ENCODE results near the gene KCNJ6. TPM values are rescaled to one million over a fixed set of nuclear protein-coding genes. Genes with fewer than 3 reads are reported as not detected.
A peak's percentile ranks its signal among the peaks of the same experiment; 100 is the strongest.

The KCNJ6 gene
- total and polyA plus RNA-seq, 2 of the 8 experiments (the other 6 are each of a cell fraction or from before 2014, with no cell fraction given) = 0.51 to 1.2 TPM

- Histone ChIP-seq H4K91ac (replicated peaks; ENCODE audit: insufficient read length, low read length) (no peak overlapping the region), H2BK12ac (ENCODE audit: low read depth, low read length) (no peak overlapping the region; the same call in 1 of the 2 replicates), H3K4me1 (replicated peaks in 1 of 4; ENCODE audit: control insufficient read depth in 3 of 4, insufficient read depth in 4 of 4, low read length in 3 of 4) (peaks cover 0 to 2% (median 0%) of the 10 kb centered on the region in 4 experiments; a peak in 1 of 7 replicates), H3K4me2 (ENCODE audit: insufficient read depth in 1 of 2, low read depth in 2 of 2, low read length in 2 of 2) (no peak overlapping the region), H3K9me3 (ENCODE audit: insufficient read depth in 2 of 2, low read depth in 1 of 2, low read length in 1 of 2) (peaks cover 12 to 13% of the 10 kb centered on the region in 2 experiments; a peak in 3 of 4 replicates), H3K56ac (replicated peaks; ENCODE audit: insufficient read length, low read depth, low read length) (no peak overlapping the region), H2BK120ac (replicated peaks; ENCODE audit: low read depth, low read length) (no peak overlapping the region), H4K8ac (ENCODE audit: extremely low read depth, insufficient read depth, low read length) (no peak overlapping the region), H3K4me3 (ENCODE audit: extremely low read depth in 1 of 4, insufficient read depth in 2 of 4, low read depth in 3 of 4, low read length in 4 of 4) (no peak overlapping the region), H4K20me1 (replicated peaks in 1 of 2; ENCODE audit: control insufficient read depth in 1 of 2, insufficient read depth in 2 of 2, low read length in 2 of 2) (peaks cover 0 to 7% of the 10 kb centered on the region in 2 experiments), H3K79me2 (ENCODE audit: control insufficient read depth in 1 of 2, insufficient read depth in 2 of 2, low read length in 2 of 2) (no peaks in the 10 kb centered on the region), H3K4ac (replicated peaks; ENCODE audit: insufficient read length, low read depth, low read length) (no peak overlapping the region), H3K27ac (ENCODE audit: low read depth, low read length) (no peak overlapping the region), H3K27me3 (replicated peaks in 1 of 4; ENCODE audit: control insufficient read depth in 3 of 4, extremely low read depth in 1 of 4, insufficient read depth in 3 of 4, low read length in 3 of 4) (no peaks in the 10 kb centered on the region), H3K23ac (ENCODE audit: insufficient read length) (no peak overlapping the region), H3K9ac (replicated peaks in 1 of 4; ENCODE audit: extremely low read depth in 1 of 4, low read depth in 3 of 4, low read length in 3 of 4) (no peak overlapping the region), H3K23me2 (ENCODE audit: low read depth, low read length) (peaks cover 8% of the 10 kb centered on the region; the same call in 1 of the 2 replicates), H2AFZ (ENCODE audit: low read length) (no peak overlapping the region), H3K14ac (ENCODE audit: insufficient read length) (no peak overlapping the region), H2AK5ac (ENCODE audit: low read depth, low read length) (0 out of 2 replicates have a peak overlapping the region, but pooled peaks have one; percentile 67), H3K36me3 (ENCODE audit: control insufficient read depth in 2 of 4, insufficient read depth in 4 of 4, low read length in 3 of 4) (no peaks in the 10 kb centered on the region; a peak in 1 of 8 replicates), H4K5ac (ENCODE audit: insufficient read length, low read depth, low read length) (no peak overlapping the region), H3K79me1 (ENCODE audit: low read depth, low read length) (peaks cover 2% of the 10 kb centered on the region; the same call in 1 of the 2 replicates), H2BK5ac (ENCODE audit: low read depth, low read length) (no peak overlapping the region), H2BK15ac (ENCODE audit: low read length) (no peak overlapping the region), H2BK20ac (ENCODE audit: low read length) (no peak overlapping the region), H3K18ac (ENCODE audit: extremely low read depth, low read length) (no peak overlapping the region)
- DNase-seq (ENCODE audit: low read depth in 1 of 2, low spot score in 2 of 2) (no peak), FAIRE-seq (no peak)
- ChIA-PET POLR2A (ENCODE audit: partially characterized antibody) (no interaction called here), CTCF (ENCODE audit: partially characterized antibody) (interaction anchor here (0.8 to 1.3 kb wide), 6 partner anchors 16 to 361 kb away, joined by 3 to 6 read pairs (median 3); partner anchors contain the start of gene KCNJ6)
- WGBS, 2 experiments (ENCODE audit: extremely low coverage in 1 of 2, insufficient coverage in 1 of 2, insufficient read length in 1 of 2, insufficient replicate concordance in 2 of 2, low coverage in 1 of 2, low lambda C conversion rate in 2 of 2, missing lambda C conversion rate in 1 of 2) = 89% methylated on average over 12 of the region's 12 CpGs; no CpG with 5 or more reads in 1 of the 2 experiments
- TF ChIP-seq TCF12 (IDR thresholded peaks at IDR 0.05; ENCODE audit: low read depth, low read length) (no peak), CREB1 (IDR thresholded peaks at IDR 0.05) (no peak), SP2 (IDR thresholded peaks at IDR 0.05; ENCODE audit: low read length) (no peak), EZH2 (IDR thresholded peaks at IDR 0.05; ENCODE audit: low read depth, low read length, severe bottlenecking) (no peak), ZNF274 (IDR thresholded peaks at IDR 0.05; ENCODE audit: borderline replicate concordance, extremely low read depth, low read length) (no peak), SP4 (IDR thresholded peaks at IDR 0.05; ENCODE audit: low read length) (no peak), CBX5 (IDR thresholded peaks at IDR 0.05; ENCODE audit: low read depth, low read length) (no peak), ASH2L (IDR thresholded peaks at IDR 0.05; ENCODE audit: low read length) (no peak), JUND (IDR thresholded peaks at IDR 0.05; ENCODE audit: low read length) (no peak)
Observed at GRCh38 chr21:37762606-37763005, 153.7 kb downstream of the KCNJ6 start.
